ENCODE data around the gene SMYD2.

SMYD2 gene

DNA sequence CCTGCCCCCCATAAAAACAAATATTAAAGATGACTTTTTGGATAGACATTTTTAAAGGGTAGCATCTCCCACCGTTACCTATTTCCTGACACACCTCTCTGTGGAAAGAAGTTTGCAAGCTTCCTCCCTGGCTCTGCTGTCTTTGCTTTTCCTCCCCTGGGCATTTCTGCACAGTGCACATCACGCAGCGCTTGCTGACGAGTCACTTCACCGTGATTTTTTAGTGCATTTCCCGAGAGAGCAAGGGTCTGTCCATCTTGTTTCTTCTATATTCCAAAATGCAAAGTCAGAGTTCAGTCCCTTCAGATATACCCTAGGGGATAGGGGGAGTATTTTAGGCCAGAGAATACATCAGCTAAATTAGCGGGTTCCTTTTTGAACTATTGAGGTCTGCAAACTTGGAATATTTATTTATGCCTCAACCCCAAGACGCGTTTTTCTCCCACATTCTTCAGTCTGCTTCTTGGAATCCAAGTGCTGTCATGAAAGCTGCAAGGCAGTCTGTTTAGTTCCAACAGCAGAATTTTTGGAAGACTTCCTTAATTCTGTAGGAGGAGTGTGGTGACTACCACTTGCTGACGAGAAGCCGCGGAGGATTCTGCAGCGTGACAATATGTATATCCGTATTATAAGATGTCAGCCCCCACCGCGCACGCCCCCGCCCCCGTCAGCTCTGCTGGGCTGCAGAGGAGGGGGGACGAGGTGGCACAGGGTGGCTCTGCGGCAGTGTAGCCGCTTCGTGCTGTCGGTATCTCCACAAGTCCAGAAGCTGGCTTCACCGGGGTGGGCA lies 22.4 kb downstream of the SMYD2 start:
- no peak for FAIRE-seq

DNA sequence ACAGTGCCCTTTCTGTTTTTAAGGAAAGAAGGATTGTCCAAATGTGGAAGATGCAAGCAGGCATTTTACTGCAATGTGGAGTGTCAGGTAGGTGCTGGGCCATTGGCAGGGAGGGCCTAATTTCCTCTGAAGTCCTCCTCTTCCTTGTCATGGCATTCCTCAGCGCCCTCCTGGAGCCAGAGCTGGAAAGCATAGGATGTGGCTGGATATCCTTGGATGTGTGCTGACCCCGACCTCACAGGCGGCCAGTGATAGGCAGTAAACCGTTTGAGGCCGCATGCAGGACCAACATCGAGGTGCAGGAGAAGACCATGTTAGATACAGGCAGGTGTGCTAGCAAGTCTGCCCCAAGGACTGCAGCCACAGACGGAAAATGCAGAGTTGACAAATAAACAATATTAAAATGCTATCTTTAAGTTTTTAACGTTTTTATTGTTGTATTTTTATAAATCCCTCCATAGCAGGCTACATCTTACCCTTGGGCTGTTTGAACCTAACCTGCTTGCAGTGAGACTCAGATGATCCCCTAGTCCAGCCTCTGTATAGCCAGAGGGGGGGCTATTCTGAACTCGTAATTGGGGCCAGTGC lies 24.3 kb downstream of the SMYD2 start:
- FAIRE-seq, result no peak

DNA sequence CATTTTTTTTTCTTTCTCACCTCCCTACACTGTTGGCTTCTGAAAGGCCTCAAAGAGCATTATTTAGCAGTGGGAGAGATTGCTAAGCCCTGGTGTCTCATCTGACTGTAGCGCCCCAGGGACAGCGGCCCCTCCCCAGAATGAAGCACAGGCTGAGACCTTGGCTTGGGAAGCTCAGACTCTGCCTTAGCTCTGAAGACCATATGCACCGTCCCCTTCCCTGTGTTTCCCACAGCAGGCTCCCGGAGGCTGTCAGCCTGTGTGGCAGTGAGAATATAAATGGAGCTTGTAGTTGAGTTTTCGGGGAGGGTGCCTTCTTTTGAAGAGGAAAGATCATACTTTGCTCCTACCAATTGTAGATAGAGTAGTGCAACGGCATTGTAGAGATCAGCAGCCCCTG lies 25.3 kb downstream of the SMYD2 start:
- no peak for FAIRE-seq

GRCh38 chr1:214310010-214310409 lies 29.1 kb downstream of the SMYD2 start:
- no peak for FAIRE-seq

DNA sequence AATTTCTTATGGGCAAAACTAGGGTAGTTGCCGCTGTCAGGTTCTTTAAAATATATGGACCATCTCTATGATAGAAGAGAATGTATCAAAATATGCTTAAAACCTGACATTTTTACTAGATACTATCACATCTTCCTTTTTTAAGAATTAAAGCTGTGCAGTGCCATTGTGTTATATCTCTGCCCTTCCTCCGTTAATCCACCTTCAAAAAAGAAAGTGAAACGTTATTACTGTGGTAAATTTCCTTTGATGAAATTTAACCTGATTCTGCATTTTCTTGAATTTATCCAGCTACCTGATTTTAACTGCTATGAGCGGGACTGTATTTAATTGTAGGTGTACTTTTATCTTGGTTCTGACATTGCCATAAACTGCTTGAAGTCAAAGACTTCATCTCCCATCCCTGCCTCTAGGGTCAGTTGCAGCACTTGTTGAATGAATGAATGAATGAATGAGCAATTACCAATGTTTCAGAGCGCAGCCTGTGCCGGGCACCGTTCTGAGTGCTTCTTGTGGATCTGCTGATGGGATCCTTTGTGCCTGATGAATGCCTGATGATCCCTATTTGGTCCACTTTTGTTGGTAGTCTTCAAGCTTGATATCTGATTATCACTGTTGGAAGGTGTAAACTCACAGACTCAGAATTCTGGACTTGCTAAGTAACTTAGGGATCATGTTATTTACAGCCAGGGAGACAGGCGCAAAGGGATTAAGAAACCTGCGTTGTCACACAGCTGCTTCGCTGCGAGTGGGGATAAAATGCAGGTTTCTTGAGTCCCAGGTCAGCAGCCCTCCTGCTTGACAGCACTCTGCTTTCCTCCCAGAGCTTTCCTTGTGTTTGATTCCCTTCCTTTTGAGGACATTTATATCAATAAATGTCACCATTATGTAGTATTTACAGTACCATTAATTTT lies 30.1 kb downstream of the SMYD2 start:
- no peak for FAIRE-seq

DNA sequence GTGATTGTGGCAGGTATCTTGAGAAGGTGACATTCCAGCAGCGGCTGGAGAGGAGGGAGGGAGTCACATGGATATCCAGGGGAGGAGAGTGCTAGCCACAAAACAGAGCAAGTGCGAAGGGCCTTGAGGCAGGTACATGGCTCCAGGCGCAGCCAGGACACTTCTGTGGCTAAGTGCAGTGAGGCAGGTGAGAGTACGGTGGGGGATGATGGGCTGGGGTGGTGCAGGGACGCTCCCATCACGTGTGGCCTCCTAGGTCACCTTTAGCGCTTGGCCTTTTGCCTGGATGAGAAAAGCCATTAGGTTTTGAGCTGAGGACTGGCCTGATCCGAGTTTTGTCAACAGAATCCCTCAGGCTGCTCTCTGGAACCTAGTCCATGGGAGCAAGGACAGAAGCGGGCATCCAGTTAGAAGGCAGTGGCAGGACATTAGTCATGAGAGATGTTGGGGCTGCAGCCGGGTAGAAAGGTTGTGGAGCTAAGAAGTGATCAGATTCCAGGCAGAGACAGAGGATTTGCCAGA lies 31.6 kb downstream of the SMYD2 start:
- FAIRE-seq, result no peak

DNA sequence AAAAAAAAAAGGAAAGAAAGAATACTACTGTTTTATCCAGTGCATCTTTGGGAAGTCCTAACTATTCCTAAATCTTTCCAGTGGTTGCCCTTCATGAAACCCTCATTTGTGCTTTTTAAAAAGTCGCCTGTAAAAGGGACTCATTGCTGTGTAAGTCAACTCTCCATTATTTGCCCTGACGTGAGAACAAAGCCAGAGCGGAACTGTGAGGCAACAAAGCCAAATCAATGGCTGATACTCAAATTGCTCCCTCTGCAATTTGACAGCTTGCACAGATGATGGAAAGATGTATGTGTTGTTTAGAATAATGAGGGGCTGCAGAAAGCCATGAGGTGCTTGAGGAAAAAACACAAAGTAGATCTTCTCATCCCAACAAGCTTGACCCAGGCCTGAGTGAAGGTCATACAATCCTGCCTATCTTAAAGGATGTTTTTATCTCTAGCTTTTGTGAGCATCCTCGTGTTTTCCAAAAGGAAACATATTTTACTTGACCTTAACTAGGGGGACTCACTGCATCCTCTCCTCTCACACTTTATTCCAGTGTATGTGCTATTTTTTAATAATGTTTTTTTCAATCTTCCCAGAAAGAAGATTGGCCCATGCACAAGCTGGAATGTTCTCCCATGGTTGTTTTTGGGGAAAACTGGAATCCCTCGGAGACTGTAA lies 33.4 kb downstream of the SMYD2 start:
- no peak for FAIRE-seq

DNA sequence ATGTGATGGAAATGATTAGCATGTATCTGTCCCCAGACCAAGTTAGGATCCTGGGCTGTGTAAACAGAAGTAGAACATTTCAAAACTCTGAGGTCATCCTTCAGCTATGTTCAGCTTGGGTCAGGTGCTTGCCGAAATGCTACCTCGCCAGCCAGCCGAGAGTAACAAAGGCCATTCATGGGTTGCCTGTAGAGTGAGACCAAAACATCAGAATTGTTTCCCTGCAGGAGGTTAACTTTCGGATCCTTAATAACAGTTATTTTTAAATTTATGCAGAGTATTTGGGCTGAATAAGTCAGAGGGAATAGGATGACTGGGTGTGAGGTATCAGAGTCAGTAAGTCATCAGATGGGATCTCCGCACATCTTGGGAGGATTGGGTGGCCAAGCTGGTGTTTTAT lies 35.6 kb downstream of the SMYD2 start:
- no peak for FAIRE-seq

- no peak for FAIRE-seq
These were observed 36.3 kb downstream of the SMYD2 start for GRCh38 chr1:214317300-214317699.

- FAIRE-seq, result no peak
These were observed 36.8 kb downstream of the SMYD2 start for GRCh38 chr1:214317734-214318133.

- no peak for FAIRE-seq
These were observed 37.4 kb downstream of the SMYD2 start for GRCh38 chr1:214318356-214318755.

GRCh38 chr1:214318956-214319736 lies 38.2 kb downstream of the SMYD2 start:
- no peak for FAIRE-seq

DNA sequence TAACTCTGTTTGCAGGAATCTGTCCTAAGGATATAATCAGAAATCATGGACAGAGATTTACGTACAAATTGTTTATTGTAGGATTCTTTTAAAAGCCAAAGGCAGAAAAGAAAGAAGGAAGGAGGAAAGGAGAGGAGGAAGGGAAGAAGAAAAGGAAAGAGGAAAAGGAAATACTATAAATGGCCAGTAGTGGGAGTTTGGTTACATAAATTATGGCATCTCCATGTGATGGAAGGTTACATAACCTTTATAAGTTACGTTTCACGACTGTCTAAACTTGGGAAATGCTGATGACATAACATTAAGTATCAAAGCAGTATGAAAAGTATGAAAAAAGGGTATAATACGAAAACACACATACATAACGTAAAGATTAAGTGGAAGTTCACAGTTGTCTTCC lies 39.0 kb downstream of the SMYD2 start:
- FAIRE-seq, result no peak

GRCh38 chr1:214321705-214322453 lies 40.9 kb downstream of the SMYD2 start:
- no peak for FAIRE-seq

- FAIRE-seq, result no peak
These were observed 44.2 kb downstream of the SMYD2 start for GRCh38 chr1:214324896-214325800.

GRCh38 chr1:214326406-214326805 lies 45.4 kb downstream of the SMYD2 start:
- FAIRE-seq, result no peak

DNA sequence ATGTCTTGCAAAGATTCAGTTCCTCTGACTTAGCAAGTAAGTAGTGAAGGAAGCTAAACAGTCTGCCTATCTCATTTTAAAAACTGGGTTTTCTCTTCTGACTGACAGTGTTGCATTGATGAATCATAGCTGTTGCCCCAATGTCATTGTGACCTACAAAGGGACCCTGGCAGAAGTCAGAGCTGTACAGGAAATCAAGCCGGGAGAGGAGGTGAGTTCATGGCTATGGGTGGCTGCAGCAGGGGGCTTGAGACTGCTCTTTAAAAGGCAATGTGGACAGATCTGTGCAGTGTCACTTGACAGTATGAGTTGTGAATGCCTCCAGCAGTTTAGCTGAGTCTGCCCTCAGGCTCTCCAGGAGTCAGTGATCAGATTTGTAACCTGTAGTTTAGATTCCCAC lies 46.6 kb downstream of the SMYD2 start:
- FAIRE-seq, result no peak

DNA sequence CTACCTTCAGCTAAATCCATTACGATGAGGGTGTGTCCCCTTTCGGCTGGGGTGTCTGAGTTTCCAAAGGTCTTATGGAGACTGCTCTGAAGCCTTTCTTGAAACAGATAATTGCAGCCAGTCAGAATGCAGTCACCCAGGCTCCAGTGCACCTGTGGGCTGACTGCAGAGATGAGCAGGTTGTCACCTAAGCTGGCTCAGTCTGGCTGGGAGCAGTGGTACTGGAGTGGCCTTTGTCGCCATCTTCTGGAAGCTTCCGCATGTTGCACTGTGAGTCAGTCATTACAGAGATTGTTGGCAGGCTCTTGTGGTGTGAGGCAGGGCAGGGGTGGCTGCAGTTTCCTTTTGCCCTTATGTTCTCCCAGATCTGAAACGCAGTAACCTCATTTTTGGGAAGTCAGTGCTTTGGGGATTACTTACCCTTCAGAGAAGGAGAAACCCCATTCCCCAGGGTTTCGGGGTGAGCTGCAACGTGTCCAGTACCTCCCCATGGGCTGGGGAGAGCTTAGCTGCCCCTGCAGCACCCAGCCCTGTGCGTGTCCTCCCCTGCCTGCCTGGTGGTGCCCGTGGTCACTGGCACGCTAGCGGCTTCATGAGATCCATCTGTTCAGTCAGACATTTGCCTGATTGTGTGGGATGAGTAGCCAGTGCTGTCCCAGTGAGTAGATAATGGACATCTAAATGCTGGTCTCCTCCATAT lies 48.0 kb downstream of the SMYD2 start:
- no peak for FAIRE-seq

DNA sequence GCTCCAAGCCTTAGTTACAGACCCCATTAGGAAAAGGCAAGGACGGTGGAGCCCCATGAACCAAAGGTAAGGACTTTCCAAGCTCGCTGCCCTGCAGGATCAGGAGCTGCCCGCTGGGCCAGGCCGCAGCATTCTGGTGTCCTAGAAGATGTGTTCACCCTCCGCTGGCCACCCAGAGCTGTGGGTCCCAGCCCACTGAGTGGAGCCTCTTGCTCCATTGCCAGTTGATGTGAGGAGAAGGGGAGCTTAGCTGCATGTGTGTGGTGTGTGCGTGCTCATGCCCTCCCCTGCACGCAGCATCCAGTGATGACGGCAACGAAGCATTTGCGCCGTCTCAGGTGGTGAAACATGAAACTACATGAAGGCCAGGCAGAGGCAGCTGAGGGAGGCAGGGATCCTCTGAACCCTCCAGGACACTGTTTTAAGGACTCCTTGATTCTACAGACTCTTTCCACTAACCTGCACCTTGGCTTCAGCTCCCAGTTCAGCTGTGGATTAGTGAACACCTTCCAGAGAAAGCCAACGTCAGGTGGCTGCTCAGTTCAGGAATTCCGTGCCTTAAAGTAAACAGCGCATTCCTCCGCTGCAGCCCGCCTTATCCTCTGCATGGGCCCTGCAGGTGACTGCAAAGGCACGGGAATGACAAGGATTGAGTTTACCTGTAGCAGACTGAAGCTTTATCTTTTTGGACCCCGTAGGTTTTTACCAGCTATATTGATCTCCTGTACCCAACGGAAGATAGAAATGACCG lies 48.7 kb downstream of the SMYD2 start:
- no peak for FAIRE-seq

All from endometrium (tissue), 2 donors.